HG02840 (cell line): ENCODE results near the gene PIEZO2.

Source experiments
- ATAC-seq: cut with Tn5 transposase; IDR thresholded peaks from one replicate; pipeline ENCODE4 v1.9.1; 2021; ENCODE audit warnings: mild to moderate bottlenecking, moderate library complexity, moderate number of reproducible peaks; ENCODE audit not compliant: unreplicated experiment, low FRiP score

The PIEZO2 gene

GRCh38 chr18:10718809-10719208 lies 430.6 kb downstream of the PIEZO2 start:
- ATAC-seq = no peak

- ATAC-seq = no peak
Measured at GRCh38 chr18:10715791-10716190, 433.6 kb downstream of the PIEZO2 start.

- no peak for ATAC-seq
Measured at GRCh38 chr18:10713409-10713808, 436.0 kb downstream of the PIEZO2 start.

GRCh38 chr18:10707294-10707693 lies 442.1 kb downstream of the PIEZO2 start:
- ATAC-seq = no peak

DNA sequence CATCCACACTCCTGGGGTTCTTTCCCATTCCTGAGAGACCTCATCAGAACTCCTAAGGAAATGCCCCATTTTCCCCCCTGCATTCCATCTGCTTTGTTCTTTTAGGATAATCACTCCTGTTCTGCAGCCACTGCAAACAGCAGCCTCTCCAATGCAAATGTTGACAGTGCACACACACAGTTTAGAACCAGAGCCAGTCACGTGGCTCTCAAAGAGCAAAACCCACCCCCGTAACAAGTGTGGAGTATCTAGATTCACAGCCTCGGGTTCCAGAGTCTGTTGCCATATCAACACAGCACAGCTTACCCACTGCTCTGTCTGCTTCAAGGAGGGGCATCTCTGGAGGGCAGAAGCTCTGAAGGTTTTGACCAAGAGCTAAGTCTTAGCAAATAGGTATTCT lies 443.6 kb downstream of the PIEZO2 start:
- ATAC-seq = no peak

- no peak for ATAC-seq
Measured at GRCh38 chr18:10705291-10705690, 444.1 kb downstream of the PIEZO2 start.

GRCh38 chr18:10702206-10702605 lies 447.2 kb downstream of the PIEZO2 start:
- ATAC-seq = no peak

DNA sequence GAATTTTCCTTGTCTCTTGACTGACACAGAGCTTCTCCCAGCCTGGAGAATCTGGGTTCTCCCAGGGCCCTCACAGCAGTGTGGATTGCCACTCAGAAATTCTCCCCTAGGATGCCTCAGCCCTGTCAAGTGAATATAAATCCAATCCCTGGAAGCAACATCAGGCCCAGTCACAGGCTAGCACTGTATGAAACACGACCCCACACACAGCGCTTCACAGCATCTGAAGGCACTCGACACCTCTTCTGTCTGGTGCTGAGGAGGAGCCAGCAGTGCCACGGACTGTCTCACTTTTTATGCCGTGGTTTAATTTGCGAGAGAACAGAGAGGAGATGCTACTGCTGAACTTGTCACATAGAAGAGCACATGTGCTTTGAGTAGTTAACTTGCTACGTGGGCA lies 459.0 kb downstream of the PIEZO2 start:
- no peak for ATAC-seq

- ATAC-seq = no peak
Measured at GRCh38 chr18:10690035-10690329, 459.4 kb downstream of the PIEZO2 start.

DNA sequence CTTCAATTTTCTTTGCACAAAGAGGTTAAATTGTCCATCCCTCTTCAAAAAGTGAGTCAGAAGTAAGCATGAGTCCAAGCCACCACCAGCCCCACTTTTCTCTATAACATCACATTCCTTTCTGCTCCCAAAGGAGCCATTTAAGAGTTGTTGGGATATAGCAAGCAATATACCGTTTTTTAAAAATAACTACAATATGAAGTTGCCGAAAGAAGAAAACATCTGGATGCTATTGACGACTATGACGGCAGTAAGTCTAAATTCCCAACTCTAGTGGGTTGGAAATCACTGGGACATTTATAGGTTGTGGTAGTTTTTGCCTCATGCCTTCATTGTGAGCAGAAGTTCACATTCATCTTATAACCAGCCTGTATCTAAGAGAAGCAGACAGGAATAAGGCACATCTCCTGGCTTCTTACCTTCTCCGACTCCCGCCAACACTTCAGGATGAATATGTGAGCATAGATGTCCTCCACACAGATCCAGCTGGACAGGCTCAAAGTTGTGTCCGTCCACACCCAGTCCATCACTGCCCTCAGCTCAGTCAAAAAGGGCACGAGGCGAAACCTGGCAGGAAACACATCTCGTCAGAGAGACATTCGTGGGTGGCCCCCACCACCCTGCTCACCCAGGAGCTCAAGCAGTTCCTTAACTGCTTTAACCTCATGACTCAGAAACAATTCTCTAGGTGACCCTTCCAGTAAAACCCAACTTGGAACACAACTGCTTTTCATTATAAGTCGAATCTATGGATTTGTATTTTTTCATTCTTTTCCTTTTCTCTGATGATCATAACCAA lies 459.9 kb downstream of the PIEZO2 start:
- no peak for ATAC-seq

DNA sequence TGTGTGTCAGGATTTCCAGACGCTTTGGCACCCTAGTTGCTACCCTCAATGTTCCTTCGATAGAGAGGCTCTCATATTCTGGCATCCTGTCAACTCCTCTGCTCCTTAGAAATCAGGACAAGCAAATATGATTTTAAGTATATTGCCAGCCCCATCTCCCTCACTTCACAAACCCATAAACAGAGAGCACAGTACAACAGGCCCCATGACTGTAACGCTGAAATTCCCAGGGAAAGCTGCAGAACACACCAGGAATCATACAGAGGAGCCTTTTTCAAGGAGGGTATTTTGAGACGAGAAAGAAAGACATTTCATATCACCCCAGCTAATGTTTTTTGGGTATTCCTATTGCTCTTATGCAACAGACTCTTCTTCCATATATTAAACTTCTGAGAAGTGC lies 460.6 kb downstream of the PIEZO2 start:
- no peak for ATAC-seq

DNA sequence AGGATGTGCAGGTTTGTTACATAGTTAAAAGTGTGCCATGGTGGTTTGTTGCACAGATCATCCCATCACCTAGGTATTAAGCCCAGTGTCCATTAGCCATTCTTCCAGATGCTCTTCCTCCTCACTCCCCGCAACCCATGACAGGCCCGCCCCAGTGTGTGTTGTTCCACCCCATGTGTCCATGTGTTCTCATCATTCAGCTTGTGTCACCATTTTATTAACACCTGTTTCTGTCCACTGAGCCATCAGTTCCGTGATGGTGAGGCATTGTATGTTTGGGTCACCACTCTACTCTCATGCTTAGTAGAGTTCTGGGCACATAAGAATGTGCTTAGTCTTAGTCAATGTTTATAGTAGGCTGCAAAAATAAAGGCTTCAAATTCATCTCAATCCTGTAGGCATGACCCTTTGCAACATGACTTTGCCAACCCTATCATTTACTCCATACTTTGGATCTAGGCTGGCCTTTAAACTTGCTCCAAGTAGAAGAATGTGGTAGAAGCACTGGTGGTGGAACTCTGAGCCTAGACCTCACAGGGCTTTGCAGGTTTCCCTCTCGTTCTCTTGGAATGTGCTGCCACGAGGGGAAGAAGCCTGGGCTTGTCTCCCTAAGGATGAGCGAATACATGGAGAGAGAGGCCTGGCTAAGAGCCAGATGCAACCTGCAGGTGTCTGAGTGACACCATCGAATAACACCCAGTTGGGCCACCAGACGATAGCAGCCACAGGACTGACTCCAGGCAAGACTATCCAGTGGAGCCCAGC lies 462.0 kb downstream of the PIEZO2 start:
- no peak for ATAC-seq

- ATAC-seq = no peak
Measured at GRCh38 chr18:10686308-10686707, 463.1 kb downstream of the PIEZO2 start.

DNA sequence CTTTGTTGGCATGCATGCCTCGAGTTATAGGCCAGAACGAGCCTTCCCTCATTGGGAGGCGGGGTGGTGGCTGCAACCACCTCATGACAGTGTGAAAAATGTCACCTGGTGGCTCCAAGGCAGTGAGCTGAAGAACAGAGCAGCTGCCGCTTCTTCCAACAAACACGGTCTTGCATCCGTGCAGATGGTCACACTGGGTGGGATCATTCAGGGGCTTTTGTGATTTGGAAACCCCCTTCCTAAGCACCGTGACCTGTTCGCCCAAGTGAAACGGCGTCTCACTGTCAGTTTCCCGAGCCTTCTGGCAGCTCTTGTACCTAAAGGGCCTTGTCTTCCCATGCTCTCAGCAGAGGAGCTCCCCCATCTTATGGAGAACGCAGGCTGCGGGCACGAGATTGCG lies 463.9 kb downstream of the PIEZO2 start:
- no peak for ATAC-seq

DNA sequence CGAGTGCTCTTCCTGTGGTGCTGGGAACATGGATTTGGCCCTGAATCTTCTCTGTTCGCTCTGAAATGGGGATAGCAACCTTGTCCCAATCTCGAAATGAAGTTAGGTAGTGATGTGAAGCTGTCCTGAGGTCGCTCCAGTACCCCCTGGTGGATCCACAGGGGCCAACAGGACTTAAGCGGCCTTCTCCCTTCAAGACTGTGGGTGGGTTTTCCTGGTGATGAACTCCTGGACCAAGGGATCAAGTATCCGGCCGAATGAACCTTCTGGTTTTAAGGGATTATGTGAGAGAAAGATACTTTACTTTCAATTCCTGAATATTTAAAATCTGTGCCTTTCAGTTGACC lies 467.0 kb downstream of the PIEZO2 start:
- no peak for ATAC-seq

DNA sequence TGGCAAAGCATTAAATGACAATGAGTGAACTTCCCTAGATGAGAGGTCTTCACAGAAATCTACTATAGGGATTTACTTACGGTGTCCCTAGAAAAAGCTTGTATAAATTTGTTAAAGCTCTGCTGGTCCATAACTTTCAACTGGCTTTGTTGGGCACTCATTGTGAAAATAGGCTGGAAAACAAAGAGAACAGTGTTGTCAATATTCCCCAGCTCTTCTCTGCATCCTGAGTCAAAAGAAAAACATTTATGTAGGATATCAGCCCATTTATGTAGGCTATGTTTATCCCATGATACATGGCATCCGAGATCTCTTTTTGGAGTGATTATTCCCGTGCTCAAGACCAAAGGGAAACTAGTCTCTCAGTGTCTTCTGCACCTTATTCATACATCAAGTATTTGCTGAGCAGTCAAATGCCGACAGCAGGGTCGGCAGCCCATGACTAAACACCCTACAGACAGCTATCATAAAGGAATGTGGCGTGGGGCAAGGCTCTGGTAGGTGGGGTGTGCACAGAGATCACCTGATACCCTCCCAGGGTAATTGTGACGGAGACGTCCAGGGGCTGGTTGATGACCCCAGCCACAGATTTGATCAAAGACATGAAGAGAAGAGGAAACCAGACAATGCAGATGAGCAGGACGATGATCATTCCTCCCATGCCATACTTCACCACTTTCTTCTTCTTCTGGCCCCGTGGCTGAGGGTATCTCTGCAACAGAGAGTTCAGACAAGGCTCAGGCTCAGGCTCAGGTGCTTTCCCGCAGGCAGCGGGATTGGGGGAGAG lies 467.6 kb downstream of the PIEZO2 start:
- ATAC-seq = no peak

- ATAC-seq = no peak
Measured at GRCh38 chr18:10680271-10680596, 469.1 kb downstream of the PIEZO2 start.

DNA sequence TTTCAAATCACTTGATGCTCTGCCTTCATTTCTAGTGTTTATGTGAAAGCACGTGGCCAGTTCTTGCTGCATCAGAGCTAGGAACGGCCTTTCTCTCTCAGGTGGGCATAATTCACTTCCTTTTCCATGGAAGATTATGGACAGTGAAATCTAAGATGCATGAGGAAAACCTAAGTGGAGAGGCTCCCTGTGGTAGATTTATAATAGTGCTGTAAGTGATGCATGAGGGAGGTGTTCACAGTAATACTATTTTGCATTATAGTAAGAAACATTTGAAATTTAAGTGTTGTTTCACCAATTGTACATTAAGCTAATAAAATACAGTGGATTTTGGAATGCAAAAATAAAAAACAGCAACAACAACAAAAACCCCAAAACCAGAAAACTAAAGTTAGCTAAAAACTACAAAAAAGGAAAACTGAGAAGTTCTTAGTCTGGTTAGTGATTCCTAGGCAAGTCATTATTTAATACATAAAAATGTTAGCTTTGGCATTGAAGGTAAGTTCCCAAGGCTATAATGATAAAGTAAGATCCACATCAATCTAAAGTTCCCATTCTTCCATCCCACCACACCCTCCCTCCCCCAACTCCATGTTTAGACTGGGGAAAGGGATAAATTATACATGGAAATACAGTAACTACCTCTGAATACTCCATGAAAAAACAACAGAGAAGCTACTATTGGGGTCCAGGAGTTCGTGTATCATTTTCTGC lies 469.7 kb downstream of the PIEZO2 start:
- ATAC-seq = no peak

GRCh38 chr18:10671441-10671840 lies 477.9 kb downstream of the PIEZO2 start:
- no peak for ATAC-seq

DNA sequence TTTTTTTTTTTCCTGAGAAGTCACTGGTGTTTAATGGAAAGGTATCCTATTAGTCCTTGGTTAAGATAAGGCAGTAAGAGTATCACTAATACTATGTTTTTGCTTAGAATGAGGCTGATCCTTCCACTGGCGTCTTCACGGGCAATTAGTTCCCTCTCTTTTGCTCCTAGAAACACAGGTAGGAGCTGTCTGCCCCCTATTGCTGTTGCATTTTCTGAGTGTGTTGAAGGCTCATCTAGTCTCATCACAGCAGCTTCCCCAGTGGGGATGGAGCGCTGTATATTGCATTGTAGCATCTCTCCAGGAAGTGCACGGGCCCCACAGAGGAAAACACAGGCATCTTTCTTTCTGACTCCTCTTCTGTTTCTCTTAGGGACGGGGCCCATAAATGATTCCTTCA lies 478.5 kb downstream of the PIEZO2 start:
- ATAC-seq = no peak
